Ishikawa (cell line): ENCODE measurements around the gene FAM111A.

Experiments used
- CEBPB ChIP-seq: IDR thresholded peaks from 2 replicates; pipeline ENCODE4 v1.6.1; 2012
- CREB1 ChIP-seq: IDR thresholded peaks from 2 replicates; pipeline ENCODE4 v1.6.1; 2012; ENCODE audit warnings: low read depth
- EGR1 ChIP-seq: IDR thresholded peaks from 2 replicates; pipeline ENCODE4 v1.6.1; 2012
- EP300 ChIP-seq: IDR thresholded peaks from 2 replicates; pipeline ENCODE4 v1.6.1; 2012; ENCODE audit warnings: borderline replicate concordance
- FOXM1 ChIP-seq: IDR thresholded peaks from 2 replicates; pipeline ENCODE4 v1.6.1; 2012; ENCODE audit warnings: low read depth, borderline replicate concordance
- NFIC ChIP-seq: IDR thresholded peaks from 2 replicates; pipeline ENCODE4 v1.6.1; 2012
- RAD21 ChIP-seq: IDR thresholded peaks from 2 replicates; pipeline ENCODE4 v1.6.1; 2012; ENCODE audit warnings: low read depth
- TAF1 ChIP-seq: IDR thresholded peaks from 2 replicates; pipeline ENCODE4 v1.6.1; 2012; ENCODE audit warnings: low read depth, mild to moderate bottlenecking
- TCF12 ChIP-seq: IDR thresholded peaks from 2 replicates; pipeline ENCODE4 v1.6.1; 2012; ENCODE audit warnings: low read depth
- TEAD4 ChIP-seq: IDR thresholded peaks from 2 replicates; pipeline ENCODE4 v1.6.1; 2012
- YY1 ChIP-seq: IDR thresholded peaks from 2 replicates; pipeline ENCODE4 v1.6.1; 2012; ENCODE audit warnings: low read depth
- ZBTB7A ChIP-seq: IDR thresholded peaks from 2 replicates; pipeline ENCODE4 v1.6.1; 2012; ENCODE audit warnings: low read depth
- TF ChIP-seq, protein P1 (sequence below): IDR thresholded peaks from 2 replicates; pipeline ENCODE4 v1.6.1; 2012
- TF ChIP-seq, protein P2 (sequence below): IDR thresholded peaks from 2 replicates; pipeline ENCODE4 v1.6.1; 2012; ENCODE audit warnings: low read depth, mild to moderate bottlenecking
- TF ChIP-seq, protein P3 (sequence below): IDR thresholded peaks from 2 replicates; pipeline ENCODE4 v1.6.1; 2012

Gene FAM111A

DNA sequence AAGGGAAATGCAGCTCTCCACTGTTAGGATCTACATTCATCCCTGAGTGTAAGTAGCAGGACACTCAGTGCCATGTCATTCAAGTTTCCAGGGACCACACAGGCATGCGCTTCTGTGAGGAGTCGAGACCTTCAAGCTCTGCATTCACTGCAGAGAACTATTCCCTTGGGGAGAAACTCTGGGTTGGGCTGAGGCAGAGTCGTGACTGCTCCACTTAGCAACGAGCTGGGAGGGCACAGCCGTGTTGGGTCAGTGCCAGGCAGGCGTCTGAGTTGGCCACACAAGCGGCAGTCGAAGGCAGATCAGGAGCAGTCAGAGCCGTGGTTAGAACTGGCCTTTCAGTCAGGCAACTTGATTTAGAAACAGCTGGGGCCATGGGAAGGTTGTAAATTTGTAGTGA is 55.3 kb downstream of the FAM111A start:
- TF ChIP-seq, protein P1, sequence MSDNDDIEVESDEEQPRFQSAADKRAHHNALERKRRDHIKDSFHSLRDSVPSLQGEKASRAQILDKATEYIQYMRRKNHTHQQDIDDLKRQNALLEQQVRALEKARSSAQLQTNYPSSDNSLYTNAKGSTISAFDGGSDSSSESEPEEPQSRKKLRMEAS, result no peak
- no peak for TF ChIP-seq ZBTB7A
- no peak for TF ChIP-seq YY1
- TF ChIP-seq EP300, result no peak
- TF ChIP-seq RAD21, result no peak
- no peak for TF ChIP-seq CEBPB
- no peak for TF ChIP-seq TAF1
- no peak for TF ChIP-seq TCF12
- TF ChIP-seq, protein P2, sequence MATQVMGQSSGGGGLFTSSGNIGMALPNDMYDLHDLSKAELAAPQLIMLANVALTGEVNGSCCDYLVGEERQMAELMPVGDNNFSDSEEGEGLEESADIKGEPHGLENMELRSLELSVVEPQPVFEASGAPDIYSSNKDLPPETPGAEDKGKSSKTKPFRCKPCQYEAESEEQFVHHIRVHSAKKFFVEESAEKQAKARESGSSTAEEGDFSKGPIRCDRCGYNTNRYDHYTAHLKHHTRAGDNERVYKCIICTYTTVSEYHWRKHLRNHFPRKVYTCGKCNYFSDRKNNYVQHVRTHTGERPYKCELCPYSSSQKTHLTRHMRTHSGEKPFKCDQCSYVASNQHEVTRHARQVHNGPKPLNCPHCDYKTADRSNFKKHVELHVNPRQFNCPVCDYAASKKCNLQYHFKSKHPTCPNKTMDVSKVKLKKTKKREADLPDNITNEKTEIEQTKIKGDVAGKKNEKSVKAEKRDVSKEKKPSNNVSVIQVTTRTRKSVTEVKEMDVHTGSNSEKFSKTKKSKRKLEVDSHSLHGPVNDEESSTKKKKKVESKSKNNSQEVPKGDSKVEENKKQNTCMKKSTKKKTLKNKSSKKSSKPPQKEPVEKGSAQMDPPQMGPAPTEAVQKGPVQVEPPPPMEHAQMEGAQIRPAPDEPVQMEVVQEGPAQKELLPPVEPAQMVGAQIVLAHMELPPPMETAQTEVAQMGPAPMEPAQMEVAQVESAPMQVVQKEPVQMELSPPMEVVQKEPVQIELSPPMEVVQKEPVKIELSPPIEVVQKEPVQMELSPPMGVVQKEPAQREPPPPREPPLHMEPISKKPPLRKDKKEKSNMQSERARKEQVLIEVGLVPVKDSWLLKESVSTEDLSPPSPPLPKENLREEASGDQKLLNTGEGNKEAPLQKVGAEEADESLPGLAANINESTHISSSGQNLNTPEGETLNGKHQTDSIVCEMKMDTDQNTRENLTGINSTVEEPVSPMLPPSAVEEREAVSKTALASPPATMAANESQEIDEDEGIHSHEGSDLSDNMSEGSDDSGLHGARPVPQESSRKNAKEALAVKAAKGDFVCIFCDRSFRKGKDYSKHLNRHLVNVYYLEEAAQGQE, result no peak
- TF ChIP-seq, protein P3, sequence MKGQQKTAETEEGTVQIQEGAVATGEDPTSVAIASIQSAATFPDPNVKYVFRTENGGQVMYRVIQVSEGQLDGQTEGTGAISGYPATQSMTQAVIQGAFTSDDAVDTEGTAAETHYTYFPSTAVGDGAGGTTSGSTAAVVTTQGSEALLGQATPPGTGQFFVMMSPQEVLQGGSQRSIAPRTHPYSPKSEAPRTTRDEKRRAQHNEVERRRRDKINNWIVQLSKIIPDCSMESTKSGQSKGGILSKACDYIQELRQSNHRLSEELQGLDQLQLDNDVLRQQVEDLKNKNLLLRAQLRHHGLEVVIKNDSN, result no peak
- TF ChIP-seq EGR1, result no peak

DNA sequence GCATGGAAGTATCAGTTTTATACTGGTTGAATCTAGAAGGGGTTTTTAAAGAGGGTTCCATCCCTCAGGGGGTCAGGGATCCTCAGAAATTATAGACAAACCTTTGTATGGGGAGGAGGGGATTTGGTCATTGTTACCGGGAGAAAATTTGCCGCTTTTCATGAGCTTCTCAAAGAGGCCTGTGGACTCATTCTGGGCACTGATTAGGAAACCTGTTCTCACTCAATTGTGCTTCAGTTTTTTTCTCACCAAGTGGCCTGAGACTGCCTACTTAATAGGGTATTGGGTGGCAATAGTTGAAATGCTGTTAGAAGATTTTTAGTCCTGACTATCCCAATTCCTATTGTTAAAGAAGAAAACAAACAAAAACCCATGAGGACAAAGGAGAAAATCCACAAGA is 56.1 kb downstream of the FAM111A start:
- TF ChIP-seq, protein P3, result no peak
- TF ChIP-seq, protein P2, result no peak
- TF ChIP-seq, protein P1, result no peak
- TF ChIP-seq FOXM1, result no peak
- TF ChIP-seq CREB1, result no peak
- no peak for TF ChIP-seq NFIC
- no peak for TF ChIP-seq ZBTB7A
- TF ChIP-seq EGR1, result no peak
- no peak for TF ChIP-seq TEAD4
- TF ChIP-seq TCF12, result no peak
- no peak for TF ChIP-seq TAF1
- TF ChIP-seq YY1, result no peak

DNA sequence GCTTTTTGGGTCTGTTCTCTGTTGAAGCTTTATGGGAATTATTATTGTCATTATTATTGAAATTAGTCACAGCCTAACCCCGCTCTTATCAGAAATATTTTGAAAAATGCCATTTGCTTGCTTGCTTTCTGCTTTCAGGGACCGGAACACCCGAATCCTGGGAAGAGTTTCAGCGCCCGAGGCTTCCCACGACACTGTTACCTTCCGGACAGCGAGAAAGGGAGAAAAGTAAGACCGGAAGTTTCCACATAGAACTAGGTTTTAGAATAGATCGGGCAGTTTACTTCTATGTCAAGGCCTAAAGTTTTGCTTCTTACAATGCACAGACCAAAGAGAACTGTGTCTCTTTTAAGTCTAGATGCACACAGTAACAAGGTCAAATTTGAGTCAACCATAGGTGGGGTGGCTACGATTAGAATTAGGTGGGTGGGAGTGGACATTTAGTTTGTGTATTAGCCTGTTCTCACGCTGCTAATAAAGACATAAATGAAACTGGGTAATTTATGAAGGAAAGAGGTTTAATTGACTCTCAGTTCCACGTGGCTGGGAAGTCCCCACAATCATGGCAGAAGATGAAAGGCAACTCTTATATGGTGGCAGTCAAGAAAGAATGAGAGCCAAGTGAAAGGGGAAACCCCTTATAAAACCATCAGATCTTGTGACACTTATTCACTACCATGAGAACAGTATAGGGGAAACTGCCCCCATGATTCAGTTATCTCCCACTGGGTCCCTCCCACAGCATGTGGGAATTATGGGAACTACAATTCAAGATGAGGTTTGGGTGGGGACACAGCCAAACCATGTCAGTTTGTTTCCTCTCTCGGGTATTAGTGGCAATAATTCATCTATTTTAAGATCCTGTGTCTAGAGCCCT is 57.1 kb downstream of the FAM111A start:
- TF ChIP-seq ZBTB7A, result no peak
- no peak for TF ChIP-seq EGR1
- TF ChIP-seq CEBPB, result no peak
- TF ChIP-seq, protein P3, result no peak
- no peak for TF ChIP-seq FOXM1
- TF ChIP-seq EP300, result no peak
- no peak for TF ChIP-seq YY1
- no peak for TF ChIP-seq TEAD4
- TF ChIP-seq, protein P1, result no peak
- TF ChIP-seq TCF12, result no peak
- no peak for TF ChIP-seq TAF1
- no peak for TF ChIP-seq NFIC
- no peak for TF ChIP-seq RAD21
- TF ChIP-seq, protein P2, result no peak
- TF ChIP-seq CREB1, result no peak
